Fibroblast of villous mesenchyme (primary cell): ENCODE measurements around the gene PDE4D. TPM values are rescaled to one million over a fixed set of nuclear protein-coding genes. Genes with fewer than 3 reads are reported as not detected.

Source experiments
- DNase-seq: peaks from one replicate; pipeline ENCODE4 v3.0.0-alpha.2; 2010; ENCODE audit warnings: low read depth
- H3K4me3 ChIP-seq: 2 replicates; pipeline ENCODE4 v1.5.1; 2011; ENCODE audit warnings: low read depth, mild to moderate bottlenecking, low read length
- CTCF ChIP-seq: IDR thresholded peaks from 2 replicates; pipeline ENCODE4 v1.5.1; 2012; ENCODE audit warnings: low read depth, mild to moderate bottlenecking, low read length; ENCODE audit not compliant: insufficient read depth
- total RNA-seq: library from RNA; depleted of rRNA; stranded (reverse); fragments of >200 nt; gene quantifications from 2 replicates; pipeline ENCODE4 v1.2.3, GENCODE V29; 2012

Gene PDE4D
- total RNA-seq, 1 donor = 6.0 TPM

- H3K4me3 ChIP-seq = no peak overlapping the region
- no peak for DNase-seq
- no peak for TF ChIP-seq CTCF
These were observed 276.2 kb downstream of the PDE4D start for GRCh38 chr5:59617186-59617771.

- no peak overlapping the region for H3K4me3 ChIP-seq
- TF ChIP-seq CTCF = no peak
- no peak for DNase-seq
These were observed 277.1 kb downstream of the PDE4D start for GRCh38 chr5:59616413-59616812.

- no peak overlapping the region for H3K4me3 ChIP-seq
- TF ChIP-seq CTCF = no peak
- DNase-seq = no peak
These were observed 278.3 kb downstream of the PDE4D start for GRCh38 chr5:59615272-59615671.

- TF ChIP-seq CTCF = no peak
These were observed 283.8 kb downstream of the PDE4D start for GRCh38 chr5:59609501-59610265.

GRCh38 chr5:59608745-59609144 lies 284.8 kb downstream of the PDE4D start:
- TF ChIP-seq CTCF = no peak
- no peak for DNase-seq
- no peak overlapping the region for H3K4me3 ChIP-seq

More at GRCh38 chr5:59609501-59610265, 283.8 kb downstream of the PDE4D start:
- no peak overlapping the region for H3K4me3 ChIP-seq
- no peak for DNase-seq

GRCh38 chr5:59607138-59607765 lies 286.3 kb downstream of the PDE4D start:
- no peak for DNase-seq
- TF ChIP-seq CTCF = no peak
- no peak overlapping the region for H3K4me3 ChIP-seq
